ENCODE measurements around the gene IER5. TPM values are rescaled to one million over a fixed set of nuclear protein-coding genes. Genes with fewer than 3 reads are reported as not detected.
"Not testable (repeated sequence)": the region's sequence is repeated elsewhere in the genome, so short reads cannot be mapped to it uniquely, and the experiment has no call there.

Gene IER5
- total RNA-seq, 4 donors from 2014 or later = 7.2 to 7.8 (median 7.6) TPM

DNA sequence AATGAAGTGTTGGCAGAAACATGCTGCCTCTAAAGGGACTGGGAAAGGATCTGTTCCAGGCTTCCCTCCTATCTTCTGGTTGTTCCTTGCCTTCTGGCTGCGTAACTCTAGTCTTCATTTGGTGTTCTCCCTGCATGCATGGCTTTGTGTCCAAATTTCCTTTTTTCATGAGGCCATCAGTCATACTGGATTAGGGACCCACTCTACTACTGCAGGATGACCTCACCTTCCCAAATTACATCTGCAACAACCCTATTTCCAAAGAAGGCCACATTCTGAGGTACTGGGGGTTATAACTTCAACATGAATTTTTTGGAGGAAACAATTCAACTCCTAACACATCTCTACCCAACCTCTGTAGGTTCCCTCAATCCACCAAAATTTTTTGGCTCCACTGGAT lies 28.4 kb upstream of the IER5 start:
- no peak for DNase-seq
- Histone ChIP-seq H3K27ac (no peak overlapping the region), H3K4me3 (replicated peaks in 1 of 3) (no peak overlapping the region), H3K36me3 (no peaks in the 10 kb centered on the region), H3K9me3 (no peaks in the 10 kb centered on the region), H3K4me1 (no peaks in the 10 kb centered on the region), H3K27me3 (no peaks in the 10 kb centered on the region)
- 93 to 100% methylated on average over 1 of the region's 1 CpG for WGBS, 2 donors
- TF ChIP-seq, protein P1, sequence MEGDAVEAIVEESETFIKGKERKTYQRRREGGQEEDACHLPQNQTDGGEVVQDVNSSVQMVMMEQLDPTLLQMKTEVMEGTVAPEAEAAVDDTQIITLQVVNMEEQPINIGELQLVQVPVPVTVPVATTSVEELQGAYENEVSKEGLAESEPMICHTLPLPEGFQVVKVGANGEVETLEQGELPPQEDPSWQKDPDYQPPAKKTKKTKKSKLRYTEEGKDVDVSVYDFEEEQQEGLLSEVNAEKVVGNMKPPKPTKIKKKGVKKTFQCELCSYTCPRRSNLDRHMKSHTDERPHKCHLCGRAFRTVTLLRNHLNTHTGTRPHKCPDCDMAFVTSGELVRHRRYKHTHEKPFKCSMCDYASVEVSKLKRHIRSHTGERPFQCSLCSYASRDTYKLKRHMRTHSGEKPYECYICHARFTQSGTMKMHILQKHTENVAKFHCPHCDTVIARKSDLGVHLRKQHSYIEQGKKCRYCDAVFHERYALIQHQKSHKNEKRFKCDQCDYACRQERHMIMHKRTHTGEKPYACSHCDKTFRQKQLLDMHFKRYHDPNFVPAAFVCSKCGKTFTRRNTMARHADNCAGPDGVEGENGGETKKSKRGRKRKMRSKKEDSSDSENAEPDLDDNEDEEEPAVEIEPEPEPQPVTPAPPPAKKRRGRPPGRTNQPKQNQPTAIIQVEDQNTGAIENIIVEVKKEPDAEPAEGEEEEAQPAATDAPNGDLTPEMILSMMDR (IDR thresholded peaks at IDR 0.05) = no peak
- TF ChIP-seq POLR2A (IDR thresholded peaks at IDR 0.05) = no peak
- intact Hi-C loops (cut with DNase I) = no loop called here

GRCh38 chr1:181060947-181061346 lies 27.6 kb upstream of the IER5 start:
- H3K27ac ChIP-seq; DNase-seq; intact Hi-C loops (cut with DNase I); H3K4me3 ChIP-seq (replicated peaks in 1 of 3); H3K36me3 ChIP-seq; H3K27me3 ChIP-seq; H3K4me1 ChIP-seq; H3K9me3 ChIP-seq: not testable (repeated sequence)
- WGBS, 2 donors = 89 to 96% methylated on average over 4 of the region's 4 CpGs

DNA sequence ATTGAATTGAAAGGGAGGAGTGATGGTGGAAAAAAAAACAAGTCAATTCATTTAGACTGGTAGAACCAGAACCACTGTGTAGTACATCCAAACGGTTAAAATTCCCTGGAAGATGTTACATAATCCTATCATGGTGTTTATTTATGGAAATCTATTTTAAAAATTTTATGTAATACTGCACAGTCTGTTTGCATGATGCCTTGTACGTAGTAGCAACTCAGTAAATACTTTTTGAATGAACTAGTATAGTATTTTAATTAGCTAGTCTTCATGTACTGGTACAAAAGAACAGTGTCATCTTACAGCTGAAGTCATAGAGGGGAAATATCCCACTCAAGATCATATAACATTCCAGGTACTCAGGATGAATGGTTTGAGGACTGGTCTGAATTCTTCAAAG lies 27.0 kb upstream of the IER5 start:
- no peaks in the 10 kb centered on the region for H3K27me3 ChIP-seq
- H3K36me3 ChIP-seq = no peaks in the 10 kb centered on the region
- TF ChIP-seq, protein P1 (IDR thresholded peaks at IDR 0.05) = no peak
- TF ChIP-seq POLR2A (IDR thresholded peaks at IDR 0.05) = no peak
- no peak overlapping the region for H3K4me3 ChIP-seq (replicated peaks in 1 of 3)
- no peak for DNase-seq
- no peak overlapping the region for H3K27ac ChIP-seq
- intact Hi-C loops (cut with DNase I) = no loop called here
- H3K4me1 ChIP-seq = no peaks in the 10 kb centered on the region
- H3K9me3 ChIP-seq = no peaks in the 10 kb centered on the region
- 57 to 78% methylated on average over 2 of the region's 2 CpGs for WGBS, 2 donors

- Histone ChIP-seq H3K27ac (no peak overlapping the region), H3K4me3 (replicated peaks in 1 of 3) (no peak overlapping the region), H3K27me3 (no peaks in the 10 kb centered on the region), H3K9me3 (no peaks in the 10 kb centered on the region), H3K36me3 (no peaks in the 10 kb centered on the region), H3K4me1 (no peaks in the 10 kb centered on the region)
- DNase-seq = no peak
- intact Hi-C loops (cut with DNase I) = no loop called here
- 75 to 87% methylated on average over 14 to 15 of the region's 15 CpGs for WGBS, 2 donors
- TF ChIP-seq POLR2A (IDR thresholded peaks at IDR 0.05) = no peak
- TF ChIP-seq, protein P1 (IDR thresholded peaks at IDR 0.05) = no peak
These were observed 26.3 kb upstream of the IER5 start for GRCh38 chr1:181061891-181062835.

GRCh38 chr1:181062836-181063428 lies 25.6 kb upstream of the IER5 start:
- no peaks in the 10 kb centered on the region for H3K36me3 ChIP-seq
- no peaks in the 10 kb centered on the region for H3K27me3 ChIP-seq
- H3K27ac ChIP-seq = no peak overlapping the region
- no peak overlapping the region for H3K4me3 ChIP-seq (replicated peaks in 1 of 3)
- H3K9me3 ChIP-seq = no peaks in the 10 kb centered on the region
- no peak for DNase-seq
- WGBS, 2 donors = 73 to 74% methylated on average over 6 of the region's 6 CpGs
- intact Hi-C loops (cut with DNase I) = no loop called here
- no peaks in the 10 kb centered on the region for H3K4me1 ChIP-seq
- TF ChIP-seq POLR2A (IDR thresholded peaks at IDR 0.05) = no peak
- TF ChIP-seq, protein P1 (IDR thresholded peaks at IDR 0.05) = no peak

All from thyroid gland (tissue), 4 donors.